ENCODE data around the gene TRAF2.

TRAF2 gene

GRCh38 chr9:136962701-136963248, 76.5 kb downstream of the TRAF2 start:
- peaks cover 10% of the 10 kb centered on the region for H3K4me1 Mint-ChIP-seq
- no peak for TF ChIP-seq CTCF (IDR thresholded peaks at IDR 0.05; ENCODE audit: unreplicated experiment in 3 of 3)
- H3K36me3 Mint-ChIP-seq (ENCODE audit: low read depth): no peaks in the 10 kb centered on the region
- no peaks in the 10 kb centered on the region for H3K9me3 Mint-ChIP-seq
- peaks cover 6% of the 10 kb centered on the region for H3K27me3 Mint-ChIP-seq (ENCODE audit: low read depth)
- H3K4me3 Mint-ChIP-seq: no peak overlapping the region
- H3K27ac Mint-ChIP-seq: peak overlapping the region in 1 of 3 experiments; percentile 73

GRCh38 chr9:136963341-136963740, 77.0 kb downstream of the TRAF2 start:
- Mint-ChIP-seq H3K4me1 (peaks cover 10% of the 10 kb centered on the region), H3K36me3 (ENCODE audit: low read depth) (no peaks in the 10 kb centered on the region), H3K27me3 (ENCODE audit: low read depth) (peaks cover 6% of the 10 kb centered on the region), H3K27ac (peak overlapping the region in 1 of 3 experiments; percentile 73), H3K9me3 (no peaks in the 10 kb centered on the region), H3K4me3 (no peak overlapping the region)
- TF ChIP-seq CTCF (IDR thresholded peaks at IDR 0.05; ENCODE audit: unreplicated experiment in 3 of 3): no peak

- Mint-ChIP-seq H3K4me3 (no peak overlapping the region), H3K9me3 (no peaks in the 10 kb centered on the region), H3K27ac (no peak overlapping the region), H3K27me3 (ENCODE audit: low read depth) (peaks cover 6% of the 10 kb centered on the region), H3K4me1 (peaks cover 10% of the 10 kb centered on the region), H3K36me3 (ENCODE audit: low read depth) (no peaks in the 10 kb centered on the region)
- no peak for TF ChIP-seq CTCF (IDR thresholded peaks at IDR 0.05; ENCODE audit: unreplicated experiment in 3 of 3)
These were observed 77.4 kb downstream of the TRAF2 start for GRCh38 chr9:136963751-136964150.

- Mint-ChIP-seq H3K27me3 (ENCODE audit: low read depth) (peaks cover 6% of the 10 kb centered on the region), H3K9me3 (no peaks in the 10 kb centered on the region), H3K36me3 (ENCODE audit: low read depth) (no peaks in the 10 kb centered on the region), H3K4me1 (peaks cover 10% of the 10 kb centered on the region), H3K4me3 (no peak overlapping the region), H3K27ac (no peak overlapping the region)
- no peak for TF ChIP-seq CTCF (IDR thresholded peaks at IDR 0.05; ENCODE audit: unreplicated experiment in 3 of 3)
These were observed 77.9 kb downstream of the TRAF2 start for GRCh38 chr9:136964171-136964689.

- no peaks in the 10 kb centered on the region for H3K9me3 Mint-ChIP-seq
- H3K4me1 Mint-ChIP-seq: peaks cover 10% of the 10 kb centered on the region
- peaks cover 6% of the 10 kb centered on the region for H3K27me3 Mint-ChIP-seq (ENCODE audit: low read depth)
- no peak for TF ChIP-seq CTCF (IDR thresholded peaks at IDR 0.05; ENCODE audit: unreplicated experiment in 3 of 3)
- no peak overlapping the region for H3K27ac Mint-ChIP-seq
- H3K4me3 Mint-ChIP-seq: no peak overlapping the region
- H3K36me3 Mint-ChIP-seq (ENCODE audit: low read depth): no peaks in the 10 kb centered on the region
These were observed 78.6 kb downstream of the TRAF2 start for GRCh38 chr9:136964833-136965422.
